ENCODE data around the gene ZNF804B.

GRCh38 chr7:88835147-88835728 lies 75.7 kb downstream of the ZNF804B start:
- TF ChIP-seq ZBTB17 (CRISPR knock-in tag; IDR thresholded peaks at IDR 0.05) (no peak), SPI1 (IDR thresholded peaks at IDR 0.05; ENCODE audit: borderline replicate concordance, low read depth, low read length) (no peak), CTCF (IDR thresholded peaks at IDR 0.05 in 2 of 3, conservative IDR thresholded peaks at IDR 0.05 in 1 of 3; ENCODE audit: insufficient read depth in 2 of 3, low read depth in 1 of 3, low read length in 3 of 3) (peak; percentile 44 to 65 (median 57); a peak in 5 of 6 replicates), FOXK1 (CRISPR knock-in tag; IDR thresholded peaks at IDR 0.05; ENCODE audit: borderline replicate concordance) (no peak), TFAM (CRISPR knock-in tag; conservative IDR thresholded peaks at IDR 0.05) (no peak), MAX (CRISPR knock-in tag; IDR thresholded peaks at IDR 0.05) (no peak), TCFL5 (CRISPR knock-in tag; conservative IDR thresholded peaks at IDR 0.05) (no peak), ZC3H11A (IDR thresholded peaks at IDR 0.05; ENCODE audit: low read depth, low read length) (no peak)

Data from K562 (cell line).